ENCODE results near the gene VPS13A. TPM values are rescaled to one million over a fixed set of nuclear protein-coding genes. Genes with fewer than 3 reads are reported as not detected.
"Not testable (repeated sequence)": the region's sequence is repeated elsewhere in the genome, so short reads cannot be mapped to it uniquely, and the experiment has no call there.

VPS13A gene
- total RNA-seq, 1 donor from 2014 or later, result 46.9 TPM

DNA sequence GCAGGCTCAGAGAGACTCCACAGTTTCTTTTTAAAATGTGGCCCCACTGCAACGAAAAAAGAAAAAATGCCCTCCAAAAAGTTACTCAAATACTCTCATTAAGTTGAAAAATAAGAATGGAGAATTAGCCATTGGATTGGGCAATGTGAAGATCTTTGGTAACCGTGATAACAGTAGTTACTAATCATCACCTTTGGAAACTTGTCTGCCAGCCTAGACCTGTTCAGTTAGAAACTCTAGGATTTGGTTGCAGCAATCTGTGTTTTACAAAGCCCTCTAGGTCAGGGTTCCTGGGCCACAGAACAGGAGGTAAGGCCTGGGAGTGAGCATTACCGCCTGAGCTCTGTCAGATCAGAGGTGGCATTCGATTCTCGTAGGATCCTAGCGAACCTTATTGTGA lies 34.2 kb downstream of the VPS13A start:
- Mint-ChIP-seq H3K27me3 (ENCODE audit: low read depth) (no peaks in the 10 kb centered on the region), H3K36me3 (ENCODE audit: low read depth) (peaks cover 18% of the 10 kb centered on the region), H3K4me3 (ENCODE audit: low read depth) (no peak overlapping the region), H3K9me3 (no peaks in the 10 kb centered on the region), H3K27ac (no peak overlapping the region), H3K4me1 (ENCODE audit: low read depth) (no peaks in the 10 kb centered on the region)
- intact Hi-C loops (cut with micrococcal nuclease), result no loop called here
- no peak for DNase-seq (ENCODE audit: low spot score)

DNA sequence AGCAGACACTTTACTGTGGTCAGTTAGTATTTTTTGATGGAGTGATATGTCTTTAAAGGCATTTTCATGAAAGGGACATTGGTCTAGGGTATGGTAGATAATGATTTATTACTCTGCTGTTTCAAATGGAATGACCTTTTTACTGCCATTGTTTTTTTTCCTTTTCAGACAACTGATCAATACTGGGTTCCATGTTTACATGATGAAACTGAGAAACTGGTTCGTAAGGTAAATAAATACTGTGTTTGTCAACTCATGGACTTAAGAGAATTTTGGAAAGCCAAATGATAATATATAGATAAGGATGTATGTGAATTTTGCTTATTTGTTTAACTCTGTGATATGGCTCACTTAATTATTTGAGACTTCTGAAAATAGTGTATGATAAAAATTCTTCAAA lies 35.5 kb downstream of the VPS13A start:
- no peak overlapping the region for H3K4me3 Mint-ChIP-seq (ENCODE audit: low read depth)
- H3K36me3 Mint-ChIP-seq (ENCODE audit: low read depth), result peaks cover 15% of the 10 kb centered on the region
- H3K9me3 Mint-ChIP-seq, result no peaks in the 10 kb centered on the region
- H3K27ac Mint-ChIP-seq, result no peak overlapping the region
- no peak for DNase-seq (ENCODE audit: low spot score)
- H3K4me1 Mint-ChIP-seq (ENCODE audit: low read depth), result no peaks in the 10 kb centered on the region
- intact Hi-C loops (cut with micrococcal nuclease), result no loop called here
- no peaks in the 10 kb centered on the region for H3K27me3 Mint-ChIP-seq (ENCODE audit: low read depth)

DNA sequence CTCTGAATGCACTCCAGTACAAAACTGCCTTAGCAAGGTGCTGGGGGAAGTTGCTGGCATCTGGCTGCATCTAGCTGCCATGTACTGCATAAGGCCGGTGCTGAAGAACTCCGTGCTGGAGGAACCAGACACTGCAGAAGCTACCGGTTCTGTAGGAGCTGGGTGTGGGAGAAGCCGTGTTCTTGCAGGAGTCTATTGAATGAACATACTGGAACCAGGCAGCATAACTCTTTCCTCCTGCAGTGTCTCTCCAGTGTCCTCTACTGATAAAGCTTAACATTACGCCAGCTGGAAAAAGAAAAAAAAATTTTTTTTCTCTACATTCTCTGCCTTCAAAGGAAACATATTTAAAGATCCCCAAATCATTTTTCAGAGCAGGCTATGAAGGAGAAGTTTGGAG lies 38.5 kb downstream of the VPS13A start:
- no peak for DNase-seq (ENCODE audit: low spot score)
- H3K27ac Mint-ChIP-seq, result no peak overlapping the region
- H3K27me3 Mint-ChIP-seq (ENCODE audit: low read depth), result no peaks in the 10 kb centered on the region
- no peaks in the 10 kb centered on the region for H3K9me3 Mint-ChIP-seq
- H3K4me1 Mint-ChIP-seq (ENCODE audit: low read depth), result no peaks in the 10 kb centered on the region
- intact Hi-C loops (cut with micrococcal nuclease), result no loop called here
- no peak overlapping the region for H3K4me3 Mint-ChIP-seq (ENCODE audit: low read depth)
- H3K36me3 Mint-ChIP-seq (ENCODE audit: low read depth), result peaks cover 19% of the 10 kb centered on the region

DNA sequence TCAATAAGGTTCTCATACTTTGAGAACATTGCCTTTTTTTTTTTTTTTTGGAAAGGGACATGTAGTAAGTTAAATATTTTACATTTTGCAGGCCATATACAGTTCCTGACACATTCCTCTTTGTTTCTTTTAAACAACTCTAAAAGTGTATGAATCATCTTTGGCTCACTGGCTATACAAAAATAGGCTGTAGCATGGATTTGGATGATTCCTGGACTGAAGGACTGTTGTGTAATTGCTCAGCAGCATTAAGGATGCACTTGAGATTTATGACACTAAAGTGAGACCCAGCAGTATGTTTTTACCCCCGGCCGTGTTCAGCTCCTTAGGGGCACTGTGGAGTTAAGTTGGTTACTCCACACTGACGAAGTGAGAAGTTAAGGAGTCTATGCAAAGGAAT lies 41.3 kb downstream of the VPS13A start:
- no peak overlapping the region for H3K27ac Mint-ChIP-seq
- no peaks in the 10 kb centered on the region for H3K9me3 Mint-ChIP-seq
- H3K27me3 Mint-ChIP-seq (ENCODE audit: low read depth), result no peaks in the 10 kb centered on the region
- H3K4me3 Mint-ChIP-seq (ENCODE audit: low read depth), result no peak overlapping the region
- peaks cover 33% of the 10 kb centered on the region for H3K36me3 Mint-ChIP-seq (ENCODE audit: low read depth)
- H3K4me1 Mint-ChIP-seq (ENCODE audit: low read depth), result no peaks in the 10 kb centered on the region
- intact Hi-C loops (cut with micrococcal nuclease), result no loop called here
- DNase-seq (ENCODE audit: low spot score), result no peak

DNA sequence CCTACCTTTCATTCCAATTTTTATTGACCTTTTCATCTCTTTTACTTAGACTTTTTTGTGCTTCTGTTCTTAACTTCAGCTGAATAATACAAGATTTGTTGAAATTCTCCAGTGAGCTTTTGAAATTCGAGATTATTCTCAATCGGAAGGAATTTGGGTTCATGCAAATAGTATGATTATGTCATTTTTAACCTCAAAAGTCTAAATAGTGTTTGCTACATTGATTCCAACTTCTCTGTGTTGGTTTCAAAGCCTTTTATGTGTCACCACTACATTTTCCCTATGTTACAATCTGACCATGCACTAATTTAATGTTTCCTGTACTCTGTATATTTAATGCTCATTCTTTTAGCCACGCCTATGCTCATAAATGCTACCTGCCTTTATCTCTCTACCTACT lies 44.1 kb downstream of the VPS13A start:
- H3K4me1 Mint-ChIP-seq (ENCODE audit: low read depth), result peaks cover 6% of the 10 kb centered on the region
- H3K27me3 Mint-ChIP-seq (ENCODE audit: low read depth), result no peaks in the 10 kb centered on the region
- no peak overlapping the region for H3K4me3 Mint-ChIP-seq (ENCODE audit: low read depth)
- H3K9me3 Mint-ChIP-seq, result no peaks in the 10 kb centered on the region
- H3K36me3 Mint-ChIP-seq (ENCODE audit: low read depth), result peaks cover 47% of the 10 kb centered on the region
- no peak overlapping the region for H3K27ac Mint-ChIP-seq
- intact Hi-C loops (cut with micrococcal nuclease), result no loop called here
- no peak for DNase-seq (ENCODE audit: low spot score)

DNA sequence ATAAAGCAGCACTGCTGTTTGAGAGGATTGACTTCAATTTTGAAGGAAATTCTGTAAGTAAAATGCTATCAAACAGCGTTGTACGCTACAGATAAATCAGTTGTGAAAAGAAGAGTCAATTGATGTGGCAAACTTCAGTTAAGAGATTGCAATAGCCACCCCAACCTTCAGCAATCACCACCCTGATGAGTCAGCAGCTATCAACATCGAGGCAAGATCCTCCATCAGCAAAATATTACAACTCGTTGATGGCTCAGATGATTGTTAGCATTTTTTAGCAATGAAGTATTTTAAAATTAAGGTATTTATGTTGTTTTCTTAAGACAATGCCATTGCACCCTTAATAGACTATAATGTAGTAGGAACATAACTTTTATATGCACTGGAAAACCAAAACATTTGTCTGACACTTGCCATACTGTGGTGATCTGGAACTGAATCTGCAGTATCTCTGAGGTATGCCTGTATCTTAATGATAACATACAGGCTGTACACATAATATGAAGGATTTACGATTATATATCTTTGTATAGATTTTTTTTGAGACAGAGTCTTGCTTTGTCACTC lies 47.5 kb downstream of the VPS13A start:
- H3K27ac Mint-ChIP-seq, result no peak overlapping the region
- H3K27me3 Mint-ChIP-seq (ENCODE audit: low read depth), result no peaks in the 10 kb centered on the region
- peaks cover 6% of the 10 kb centered on the region for H3K4me1 Mint-ChIP-seq (ENCODE audit: low read depth)
- peaks cover 54% of the 10 kb centered on the region for H3K36me3 Mint-ChIP-seq (ENCODE audit: low read depth)
- no peaks in the 10 kb centered on the region for H3K9me3 Mint-ChIP-seq
- no peak overlapping the region for H3K4me3 Mint-ChIP-seq (ENCODE audit: low read depth)
- no peak for DNase-seq (ENCODE audit: low spot score)
- intact Hi-C loops (cut with micrococcal nuclease), result no loop called here

DNA sequence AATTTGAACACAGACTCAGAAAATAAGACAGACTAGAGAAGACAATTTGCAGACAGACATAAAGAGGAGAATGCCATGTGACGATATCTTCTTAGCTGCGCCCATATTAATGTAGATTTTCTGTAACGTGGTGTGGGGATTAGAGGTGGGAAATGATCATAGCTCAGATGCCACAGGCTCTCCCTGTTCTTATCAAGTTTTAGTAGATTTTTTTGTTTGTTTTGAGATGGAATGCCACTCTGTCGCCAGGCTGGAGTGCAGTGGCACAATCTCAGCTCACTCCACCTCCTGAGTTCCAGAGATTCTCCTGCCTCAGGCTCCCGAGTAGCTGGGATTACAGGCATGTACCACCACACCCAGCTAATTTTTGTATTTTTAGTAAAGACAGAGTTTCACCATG lies 59.4 kb downstream of the VPS13A start:
- Mint-ChIP-seq H3K27ac (no peak overlapping the region), H3K9me3 (peaks cover 4% of the 10 kb centered on the region), H3K4me3 (ENCODE audit: low read depth) (no peak overlapping the region), H3K27me3 (ENCODE audit: low read depth) (no peaks in the 10 kb centered on the region), H3K36me3 (ENCODE audit: low read depth) (peaks cover 42% of the 10 kb centered on the region), H3K4me1 (ENCODE audit: low read depth) (peaks cover 1% of the 10 kb centered on the region)
- no peak for DNase-seq (ENCODE audit: low spot score)
- intact Hi-C loops (cut with micrococcal nuclease), result no loop called here

- H3K36me3 Mint-ChIP-seq (ENCODE audit: low read depth), result peaks cover 36% of the 10 kb centered on the region
- no peak overlapping the region for H3K27ac Mint-ChIP-seq
- intact Hi-C loops (cut with micrococcal nuclease), result no loop called here
- no peaks in the 10 kb centered on the region for H3K27me3 Mint-ChIP-seq (ENCODE audit: low read depth)
- H3K4me3 Mint-ChIP-seq (ENCODE audit: low read depth), result no peak overlapping the region
- peaks cover 1% of the 10 kb centered on the region for H3K4me1 Mint-ChIP-seq (ENCODE audit: low read depth)
- H3K9me3 Mint-ChIP-seq, result no peaks in the 10 kb centered on the region
- DNase-seq (ENCODE audit: low spot score), result no peak
Measured at GRCh38 chr9:77237896-77238295, 60.6 kb downstream of the VPS13A start.

DNA sequence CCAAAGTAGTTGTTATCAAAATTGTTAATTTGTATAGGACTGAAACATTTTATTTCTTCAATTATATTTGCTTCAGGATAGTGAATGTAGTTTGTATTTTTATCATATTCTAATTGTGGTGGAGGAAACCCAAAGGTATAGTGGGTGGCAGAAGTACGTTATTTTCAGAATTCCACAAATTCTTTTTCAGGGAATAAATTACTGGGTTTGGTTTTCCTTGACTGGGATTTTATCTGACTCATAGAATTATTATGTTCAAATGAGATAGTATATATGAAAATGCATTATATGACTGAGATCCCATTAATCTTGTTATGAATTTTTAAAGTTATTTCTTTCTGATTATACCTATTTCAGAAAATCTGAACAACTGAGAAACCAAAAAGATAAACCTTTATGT lies 73.7 kb downstream of the VPS13A start:
- Mint-ChIP-seq H3K4me1 (ENCODE audit: low read depth) (peaks cover 2% of the 10 kb centered on the region), H3K36me3 (ENCODE audit: low read depth) (peaks cover 37% of the 10 kb centered on the region), H3K9me3 (peaks cover under 1% of the 10 kb centered on the region)

DNA sequence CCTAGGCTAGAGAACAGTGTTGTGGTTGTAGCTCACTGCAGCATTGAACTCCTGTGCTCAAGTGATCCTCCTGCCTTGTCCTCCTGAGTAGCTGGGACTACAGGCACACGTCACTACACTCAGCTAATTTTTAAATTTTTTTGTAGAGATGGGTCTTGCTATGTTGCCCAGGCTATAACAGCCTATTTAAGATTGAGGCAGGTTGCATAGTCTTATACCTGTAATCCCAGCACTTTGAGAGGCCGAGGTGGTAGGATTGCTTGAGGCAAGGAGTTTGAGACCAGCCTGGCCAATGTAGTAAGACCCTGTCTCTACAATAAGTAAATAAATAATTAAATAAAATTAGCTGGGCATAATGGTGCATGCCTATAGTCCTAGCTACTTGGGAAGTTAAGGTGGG lies 79.9 kb downstream of the VPS13A start:
- no peak for DNase-seq (ENCODE audit: low spot score)
- H3K27ac Mint-ChIP-seq, result no peak overlapping the region
- intact Hi-C loops (cut with micrococcal nuclease), result no loop called here
- H3K36me3 Mint-ChIP-seq (ENCODE audit: low read depth), result peaks cover 39% of the 10 kb centered on the region
- peaks cover 7% of the 10 kb centered on the region for H3K9me3 Mint-ChIP-seq
- H3K4me1 Mint-ChIP-seq (ENCODE audit: low read depth), result peaks cover 2% of the 10 kb centered on the region
- no peak overlapping the region for H3K4me3 Mint-ChIP-seq (ENCODE audit: low read depth)
- no peaks in the 10 kb centered on the region for H3K27me3 Mint-ChIP-seq (ENCODE audit: low read depth)

More for the DNA sequence above, 73.7 kb downstream of the VPS13A start:
- intact Hi-C loops (cut with micrococcal nuclease), result no loop called here
- H3K27ac Mint-ChIP-seq, result no peak overlapping the region
- no peak for DNase-seq (ENCODE audit: low spot score)
- H3K4me3 Mint-ChIP-seq (ENCODE audit: low read depth), result no peak overlapping the region
- no peaks in the 10 kb centered on the region for H3K27me3 Mint-ChIP-seq (ENCODE audit: low read depth)

DNA sequence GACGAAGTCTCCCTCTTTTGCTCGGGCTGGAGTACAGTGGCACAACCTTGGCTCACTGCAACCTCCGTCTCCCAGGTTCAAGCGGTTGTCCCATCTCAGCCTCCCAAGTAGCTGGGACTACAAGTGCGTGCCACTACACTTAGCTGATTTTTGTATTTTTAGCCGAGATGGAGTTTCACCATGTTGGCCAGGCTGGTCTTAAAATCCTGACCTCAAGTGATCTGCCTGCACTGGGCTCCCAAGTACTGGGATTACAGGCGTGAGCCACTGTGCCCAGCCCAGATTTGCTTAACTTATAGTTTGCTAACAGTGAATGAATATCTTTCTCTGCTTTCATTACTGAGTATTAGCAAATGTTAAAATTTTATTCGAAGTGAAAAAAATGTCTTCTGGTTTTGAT lies 84.3 kb downstream of the VPS13A start:
- no peak for DNase-seq (ENCODE audit: low spot score)
- no peak overlapping the region for H3K4me3 Mint-ChIP-seq (ENCODE audit: low read depth)
- peaks cover 52% of the 10 kb centered on the region for H3K36me3 Mint-ChIP-seq (ENCODE audit: low read depth)
- no peak overlapping the region for H3K27ac Mint-ChIP-seq
- peaks cover 2% of the 10 kb centered on the region for H3K4me1 Mint-ChIP-seq (ENCODE audit: low read depth)
- intact Hi-C loops (cut with micrococcal nuclease), result no loop called here
- H3K27me3 Mint-ChIP-seq (ENCODE audit: low read depth), result no peaks in the 10 kb centered on the region
- H3K9me3 Mint-ChIP-seq, result peaks cover 25% of the 10 kb centered on the region

DNA sequence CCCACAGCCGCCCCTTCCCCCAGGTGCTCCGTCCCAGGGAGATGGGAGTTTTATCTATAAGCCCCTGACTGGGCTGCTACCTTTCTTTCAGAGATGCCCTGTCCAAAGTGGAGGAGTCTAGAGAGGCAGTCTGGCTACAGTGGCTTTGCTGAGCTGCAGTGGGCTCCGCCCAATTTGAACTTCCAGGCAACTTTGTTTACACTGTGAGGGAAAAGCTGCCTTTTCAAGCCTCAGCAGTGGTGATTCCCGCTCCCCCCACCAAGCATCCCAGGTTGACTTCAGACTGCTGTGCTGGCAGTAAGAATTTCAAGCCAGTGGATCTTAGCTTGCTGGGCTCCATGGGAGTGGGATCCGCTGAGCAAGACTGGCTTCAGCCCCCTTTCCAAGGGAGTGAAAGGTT lies 90.4 kb downstream of the VPS13A start:
- H3K4me1 Mint-ChIP-seq (ENCODE audit: low read depth); intact Hi-C loops (cut with micrococcal nuclease); DNase-seq (ENCODE audit: low spot score); H3K4me3 Mint-ChIP-seq (ENCODE audit: low read depth); H3K27ac Mint-ChIP-seq; H3K27me3 Mint-ChIP-seq (ENCODE audit: low read depth): not testable (repeated sequence)
- Mint-ChIP-seq H3K9me3 (peaks cover 27% of the 10 kb centered on the region), H3K36me3 (ENCODE audit: low read depth) (peaks cover 52% of the 10 kb centered on the region)

- peaks cover 21% of the 10 kb centered on the region for H3K36me3 Mint-ChIP-seq (ENCODE audit: low read depth)
- intact Hi-C loops (cut with micrococcal nuclease), result no loop called here
- no peak for DNase-seq (ENCODE audit: low spot score)
- no peaks in the 10 kb centered on the region for H3K27me3 Mint-ChIP-seq (ENCODE audit: low read depth)
- H3K9me3 Mint-ChIP-seq, result peaks cover 7% of the 10 kb centered on the region
- no peaks in the 10 kb centered on the region for H3K4me1 Mint-ChIP-seq (ENCODE audit: low read depth)
- no peak overlapping the region for H3K4me3 Mint-ChIP-seq (ENCODE audit: low read depth)
- H3K27ac Mint-ChIP-seq, result no peak overlapping the region
Measured at GRCh38 chr9:77271023-77271690, 93.8 kb downstream of the VPS13A start.

Measured in activated T-helper 2 cell treated with anti-CD3 and anti-CD28 coated beads, Interferon-gamma antibody, Interleukin-2, Interleukin-4, amounts not matched to agents 10 μg/mL and 5 μg/mL and 100 μg/mL, durations not matched to agents 14 hours and 24 hours and 36 hours (primary cell).